ENCODE measurements around the gene SEC22C. TPM values are rescaled to one million over a fixed set of nuclear protein-coding genes. Genes with fewer than 3 reads are reported as not detected.

Gene SEC22C
- total RNA-seq, 1 donor from 2014 or later = 49.6 TPM

GRCh38 chr3:42532229-42532628 lies 49.5 kb downstream of the SEC22C start:
- Mint-ChIP-seq H3K9me3 (ENCODE audit: unreplicated experiment) (no peaks in the 10 kb centered on the region), H3K27me3 (ENCODE audit: unreplicated experiment) (peaks cover 11% of the 10 kb centered on the region), H3K27ac (ENCODE audit: unreplicated experiment) (no peak overlapping the region)

DNA sequence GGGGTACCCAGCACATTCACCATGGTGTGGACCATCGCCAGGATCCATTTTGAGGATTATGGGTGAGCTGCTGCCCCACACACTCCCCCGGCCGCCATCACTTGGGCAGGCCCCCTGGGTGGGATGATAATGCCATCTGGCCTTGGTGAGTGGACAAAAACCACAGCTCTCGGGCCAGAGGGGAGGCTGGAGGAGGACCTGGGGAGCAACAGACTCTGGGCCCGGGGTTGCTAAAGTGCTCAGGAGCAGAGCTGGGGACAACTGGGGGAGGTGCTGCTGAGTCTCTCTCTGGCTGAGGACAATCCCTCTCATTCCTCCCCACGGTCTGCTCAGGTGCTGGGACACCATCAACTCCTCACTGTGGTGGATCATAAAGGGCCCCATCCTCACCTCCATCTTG lies 50.3 kb downstream of the SEC22C start:
- no peak for TF ChIP-seq CTCF (IDR thresholded peaks at IDR 0.05; ENCODE audit: unreplicated experiment)
- Mint-ChIP-seq H3K9me3 (ENCODE audit: unreplicated experiment) (no peaks in the 10 kb centered on the region), H3K36me3 (ENCODE audit: low read depth, unreplicated experiment) (peaks cover 5% of the 10 kb centered on the region), H3K27me3 (ENCODE audit: unreplicated experiment) (peaks cover 11% of the 10 kb centered on the region), H3K4me3 (ENCODE audit: unreplicated experiment) (no peak overlapping the region), H3K27ac (ENCODE audit: unreplicated experiment) (no peak overlapping the region), H3K4me1 (ENCODE audit: unreplicated experiment) (peaks cover 22% of the 10 kb centered on the region)
- no peak for DNase-seq (ENCODE audit: low spot score)

More at GRCh38 chr3:42532229-42532628, 49.5 kb downstream of the SEC22C start:
- Mint-ChIP-seq H3K4me1 (ENCODE audit: unreplicated experiment) (peaks cover 18% of the 10 kb centered on the region), H3K36me3 (ENCODE audit: low read depth, unreplicated experiment) (peaks cover 5% of the 10 kb centered on the region), H3K4me3 (ENCODE audit: unreplicated experiment) (no peak overlapping the region)
- no peak for DNase-seq (ENCODE audit: low spot score)
- TF ChIP-seq CTCF (IDR thresholded peaks at IDR 0.05; ENCODE audit: unreplicated experiment) = no peak

DNA sequence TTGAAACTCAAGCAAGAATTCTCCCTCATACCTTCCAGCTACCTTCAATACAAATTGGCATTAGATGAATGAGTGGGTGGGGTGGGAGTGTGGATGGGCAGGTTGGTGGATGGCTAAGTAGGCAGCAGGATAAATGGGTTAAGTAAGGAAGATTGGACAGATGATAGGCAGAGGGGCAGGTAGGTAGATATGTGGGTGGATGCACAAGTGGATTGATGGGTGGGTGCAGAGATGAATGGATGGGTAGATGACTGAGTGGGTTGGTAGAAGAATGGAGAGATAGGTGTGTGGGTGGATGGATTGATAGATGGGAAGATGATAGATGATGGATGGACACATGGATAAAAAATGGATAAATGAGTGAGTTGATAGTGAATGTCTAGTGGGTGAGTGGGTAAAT lies 51.7 kb downstream of the SEC22C start:
- Mint-ChIP-seq H3K27ac (ENCODE audit: unreplicated experiment) (no peak overlapping the region), H3K27me3 (ENCODE audit: unreplicated experiment) (peaks cover 11% of the 10 kb centered on the region), H3K36me3 (ENCODE audit: low read depth, unreplicated experiment) (peaks cover 5% of the 10 kb centered on the region), H3K9me3 (ENCODE audit: unreplicated experiment) (no peaks in the 10 kb centered on the region), H3K4me3 (ENCODE audit: unreplicated experiment) (no peak overlapping the region), H3K4me1 (ENCODE audit: unreplicated experiment) (peaks cover 22% of the 10 kb centered on the region)
- TF ChIP-seq CTCF (IDR thresholded peaks at IDR 0.05; ENCODE audit: unreplicated experiment) = no peak
- no peak for DNase-seq (ENCODE audit: low spot score)

DNA sequence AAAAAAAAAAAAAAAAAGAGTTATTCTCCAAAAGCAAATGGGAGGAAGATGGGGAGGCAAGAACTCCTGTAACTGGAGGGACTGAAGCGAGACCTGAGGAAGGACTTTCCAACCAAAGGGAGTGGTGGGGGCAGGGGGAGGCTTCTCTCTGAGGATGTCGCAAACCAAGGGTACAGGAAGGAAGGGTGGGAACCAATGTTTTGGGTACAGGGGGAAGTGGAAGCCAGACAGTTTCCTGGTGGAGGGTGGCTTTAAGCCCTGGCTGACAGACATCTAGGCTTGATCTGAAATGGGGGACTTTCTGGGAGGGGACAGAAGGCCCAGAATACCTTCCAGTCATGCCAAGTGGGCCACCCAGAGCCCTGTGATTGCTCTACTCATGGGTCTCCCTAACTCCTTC lies 52.3 kb downstream of the SEC22C start:
- Mint-ChIP-seq H3K4me1 (ENCODE audit: unreplicated experiment) (peaks cover 26% of the 10 kb centered on the region), H3K27me3 (ENCODE audit: unreplicated experiment) (peaks cover 12% of the 10 kb centered on the region), H3K9me3 (ENCODE audit: unreplicated experiment) (no peaks in the 10 kb centered on the region), H3K27ac (ENCODE audit: unreplicated experiment) (no peak overlapping the region), H3K36me3 (ENCODE audit: low read depth, unreplicated experiment) (peaks cover 8% of the 10 kb centered on the region), H3K4me3 (ENCODE audit: unreplicated experiment) (no peak overlapping the region)
- no peak for TF ChIP-seq CTCF (IDR thresholded peaks at IDR 0.05; ENCODE audit: unreplicated experiment)
- DNase-seq (ENCODE audit: low spot score) = no peak

DNA sequence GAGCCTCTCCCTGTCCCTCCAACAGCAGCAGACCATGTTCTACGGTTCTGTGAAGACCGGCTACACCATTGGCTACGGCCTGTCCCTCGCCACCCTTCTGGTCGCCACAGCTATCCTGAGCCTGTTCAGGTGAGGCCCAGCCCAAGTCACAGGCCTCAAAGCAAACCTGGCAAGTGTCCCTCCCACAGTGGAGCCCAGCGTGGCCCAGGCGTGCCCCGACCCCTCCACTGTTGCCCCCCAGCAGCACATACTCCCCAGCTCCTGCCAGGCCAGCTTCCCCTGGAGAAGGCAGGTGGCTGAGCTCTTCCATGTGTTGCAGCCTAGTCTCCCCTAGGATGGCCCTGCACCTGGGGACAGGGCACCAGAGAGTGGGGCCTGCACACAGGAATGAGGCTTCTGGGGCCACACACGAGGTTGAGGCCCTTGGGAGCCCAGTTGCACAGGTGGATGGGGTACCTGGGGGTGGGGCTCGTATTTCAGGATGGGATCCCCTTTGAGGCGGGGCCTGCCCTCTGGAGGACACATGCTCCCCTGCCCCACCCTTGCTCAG lies 54.3 kb downstream of the SEC22C start:
- Mint-ChIP-seq H3K27ac (ENCODE audit: unreplicated experiment) (no peak overlapping the region), H3K36me3 (ENCODE audit: low read depth, unreplicated experiment) (peaks cover 8% of the 10 kb centered on the region), H3K9me3 (ENCODE audit: unreplicated experiment) (no peaks in the 10 kb centered on the region), H3K27me3 (ENCODE audit: unreplicated experiment) (peaks cover 10% of the 10 kb centered on the region), H3K4me3 (ENCODE audit: unreplicated experiment) (no peak overlapping the region), H3K4me1 (ENCODE audit: unreplicated experiment) (peaks cover 23% of the 10 kb centered on the region)
- DNase-seq (ENCODE audit: low spot score) = no peak
- no peak for TF ChIP-seq CTCF (IDR thresholded peaks at IDR 0.05; ENCODE audit: unreplicated experiment)

All from endothelial cell (in vitro differentiated cells).